NCI-H2081 (cell line): ENCODE data around the gene BNC2.
"Not testable (repeated sequence)": the region's sequence is repeated elsewhere in the genome, so short reads cannot be mapped to it uniquely, and the experiment has no call there.

Experiments used
- DNase-seq, 2 experiments: peaks; one replicate each; lab custom pipeline; 2025; lab: John Stamatoyannopoulos, UW

The BNC2 gene

DNA sequence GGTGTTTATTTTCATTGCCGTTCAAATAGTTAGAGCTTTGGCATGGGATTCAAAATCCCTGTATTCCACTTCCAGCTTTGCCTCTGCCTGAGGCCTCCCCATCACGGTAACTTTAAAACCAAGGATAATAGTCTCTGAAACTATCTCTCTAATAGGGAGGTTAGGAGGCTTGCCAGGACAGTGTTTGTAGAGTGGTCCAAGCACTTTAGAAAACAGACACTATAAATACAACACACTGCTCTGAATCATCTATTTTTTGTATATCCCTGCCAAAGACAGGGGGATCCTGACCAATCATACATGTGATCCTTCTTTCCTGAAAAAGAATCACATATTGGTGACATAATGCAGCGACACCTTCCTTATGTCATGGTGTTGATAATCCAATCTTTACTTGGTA, 326.8 kb downstream of the BNC2 start:
- DNase-seq, result no peak

DNA sequence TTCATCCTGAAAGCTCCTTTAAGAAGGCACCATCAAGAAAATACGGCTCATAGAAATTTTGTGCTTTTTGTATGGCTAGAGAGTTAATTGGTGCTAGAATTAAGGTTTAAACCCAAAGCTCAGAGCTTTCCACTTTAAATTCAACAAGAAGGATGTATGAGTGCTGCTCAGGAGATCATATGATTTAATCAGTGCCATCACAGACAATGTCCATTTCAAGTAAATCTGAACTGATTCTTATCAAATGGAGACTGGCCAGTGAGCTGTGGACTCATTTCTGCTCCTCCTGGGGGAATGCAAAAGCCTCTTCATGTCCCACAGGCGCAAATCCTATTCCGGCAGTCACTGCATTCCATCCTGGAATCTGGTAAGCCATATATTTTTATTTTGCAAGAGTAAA, 327.2 kb downstream of the BNC2 start:
- no peak for DNase-seq

DNA sequence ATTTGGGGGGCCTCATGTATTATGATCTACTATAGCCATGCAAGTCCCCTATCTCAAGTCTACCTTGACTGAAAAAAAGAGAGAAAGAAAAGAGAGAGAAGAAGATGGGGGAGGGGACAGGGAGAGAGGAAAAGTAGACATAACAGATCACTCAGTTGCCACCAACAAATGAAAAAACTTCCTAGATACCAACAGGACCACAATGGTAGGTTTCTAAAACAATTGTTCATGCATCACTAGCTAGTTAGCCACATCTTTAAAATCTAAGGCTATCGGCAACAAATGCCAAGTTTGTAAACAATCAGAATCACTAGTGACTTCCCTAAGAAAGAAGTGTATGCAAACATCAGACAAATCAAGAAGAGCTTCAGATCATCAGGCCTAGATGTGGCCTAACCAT, 328.2 kb downstream of the BNC2 start:
- no peak for DNase-seq

DNA sequence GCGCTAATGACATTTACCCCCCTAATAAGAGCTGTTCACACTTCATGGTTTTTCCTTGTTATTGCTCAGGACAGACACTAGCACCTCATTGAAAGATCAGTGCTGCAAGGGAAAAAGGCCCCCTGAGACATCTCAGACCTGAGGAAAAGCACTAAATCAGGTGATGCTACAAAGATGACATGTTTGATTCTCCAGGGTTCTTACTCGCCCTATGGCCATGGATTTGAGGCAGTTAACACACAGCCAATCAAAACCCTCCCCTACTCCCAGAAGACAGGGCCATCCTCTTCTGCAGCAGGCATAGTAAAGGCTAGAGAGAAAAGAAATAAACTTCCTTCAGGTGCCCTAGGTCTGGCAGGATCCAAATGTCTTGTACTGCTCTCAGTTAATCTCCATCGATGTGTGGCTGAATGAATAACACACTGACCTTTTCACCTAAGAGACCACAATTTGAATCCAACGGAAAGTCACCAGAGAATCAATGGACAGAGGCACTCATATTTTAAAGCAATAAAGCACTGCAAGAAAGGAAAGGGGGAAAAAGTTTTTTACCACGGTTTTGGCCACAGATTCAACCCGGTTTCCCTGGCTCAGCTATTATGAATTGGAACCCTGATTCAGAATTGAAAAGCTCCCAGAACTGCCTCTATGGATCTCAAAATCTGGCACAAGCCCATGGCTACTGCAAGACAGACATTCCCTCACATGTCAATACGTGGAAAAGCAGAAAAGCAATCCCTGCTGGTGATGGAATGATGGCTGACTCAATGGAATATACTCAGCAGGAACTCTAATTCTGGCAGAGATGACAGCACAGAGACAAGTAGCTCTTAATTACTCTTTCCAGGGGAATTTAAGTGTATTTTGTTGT, 329.5 kb downstream of the BNC2 start:
- no peak for DNase-seq

DNA sequence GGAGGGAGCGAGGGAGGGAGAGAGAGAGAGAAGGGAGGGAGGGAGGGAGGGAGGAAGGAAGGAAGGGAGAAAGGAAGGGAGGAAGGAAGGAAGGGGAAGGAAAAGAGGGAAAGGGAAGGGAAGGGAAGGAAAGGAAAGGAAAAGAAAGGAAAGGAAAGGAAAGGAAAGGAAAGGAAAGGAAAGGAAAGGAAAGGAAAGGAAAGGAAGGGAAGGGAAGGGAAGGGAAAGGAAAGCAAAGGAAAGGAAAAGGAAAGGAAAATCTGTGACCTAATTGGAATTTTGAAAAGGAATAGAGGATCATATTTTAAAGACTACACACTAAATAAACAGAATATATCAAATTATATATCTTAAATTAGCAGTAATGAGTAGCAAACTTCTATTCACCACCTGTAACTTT, 330.8 kb downstream of the BNC2 start:
- not testable (repeated sequence) for DNase-seq

GRCh38 chr9:16535555-16535954, 334.9 kb downstream of the BNC2 start:
- no peak for DNase-seq

- DNase-seq, result no peak
Measured at GRCh38 chr9:16532681-16533450, 337.6 kb downstream of the BNC2 start.

DNA sequence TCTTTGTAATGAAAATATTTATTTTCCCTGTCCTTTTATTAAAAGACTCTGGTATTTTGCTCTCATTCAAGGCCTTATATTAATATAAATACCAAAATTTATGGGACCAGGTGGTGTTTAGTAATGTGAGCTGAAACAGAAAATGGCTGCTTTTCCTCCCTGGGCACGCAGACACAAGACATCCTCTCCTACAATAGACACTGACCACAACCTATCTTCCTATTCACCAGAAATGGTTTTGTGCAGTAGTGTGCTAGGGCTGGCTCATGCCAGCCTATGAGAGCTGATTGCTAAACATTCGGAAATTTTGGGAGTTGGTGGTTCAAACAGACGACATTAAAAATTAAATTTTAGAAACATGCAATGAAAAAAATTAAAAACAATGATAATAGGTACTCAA, 338.2 kb downstream of the BNC2 start:
- DNase-seq, result no peak

DNA sequence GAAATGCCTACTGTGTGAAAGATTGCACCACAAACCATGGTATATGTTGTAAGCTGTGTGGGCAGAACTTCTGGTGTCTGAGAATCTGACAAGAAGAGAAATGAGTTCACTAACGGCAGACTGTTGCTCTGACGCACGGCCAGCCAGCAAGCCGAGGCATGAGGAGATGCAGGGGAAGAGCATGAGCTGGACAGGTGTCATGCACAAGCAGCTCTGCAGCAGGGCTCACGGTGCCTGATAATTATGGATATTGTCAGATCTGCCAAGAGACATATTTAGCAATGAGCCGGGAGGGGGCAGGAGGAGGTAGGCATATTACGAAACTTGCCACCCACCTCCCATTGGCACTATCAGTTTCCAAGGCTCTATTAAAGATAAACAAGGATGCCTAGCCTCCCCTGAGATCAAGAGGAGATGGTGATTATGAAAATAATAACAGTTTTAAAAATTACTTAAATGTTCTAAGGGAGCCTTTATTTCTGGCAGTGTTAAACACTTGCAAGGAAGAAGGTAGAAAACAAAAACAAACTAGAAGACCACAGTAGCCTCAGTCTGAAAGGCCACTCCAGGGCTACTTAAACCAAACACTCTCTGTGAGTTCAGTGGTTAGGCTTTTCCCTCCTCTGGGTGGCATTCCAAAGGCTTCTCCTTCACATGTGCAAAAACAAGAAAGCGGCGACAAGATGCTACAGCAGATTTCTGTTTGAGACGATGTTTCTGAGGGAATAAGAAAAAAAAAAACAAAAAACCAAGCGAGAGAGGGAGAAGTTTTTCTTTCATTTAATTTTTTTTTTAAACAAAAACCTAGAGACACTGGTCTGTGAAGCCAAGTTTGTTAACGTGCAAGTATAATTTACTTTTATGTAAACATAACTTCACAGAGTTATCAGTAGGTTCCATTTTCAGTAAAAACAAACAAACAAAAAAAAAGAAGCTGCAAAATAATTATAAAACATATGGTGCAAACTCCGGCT, 339.5 kb downstream of the BNC2 start:
- peak; percentile 33 to 67 for DNase-seq

GRCh38 chr9:16527573-16527972, 342.9 kb downstream of the BNC2 start:
- peak in 1 of 2 experiments; percentile 8 for DNase-seq

DNA sequence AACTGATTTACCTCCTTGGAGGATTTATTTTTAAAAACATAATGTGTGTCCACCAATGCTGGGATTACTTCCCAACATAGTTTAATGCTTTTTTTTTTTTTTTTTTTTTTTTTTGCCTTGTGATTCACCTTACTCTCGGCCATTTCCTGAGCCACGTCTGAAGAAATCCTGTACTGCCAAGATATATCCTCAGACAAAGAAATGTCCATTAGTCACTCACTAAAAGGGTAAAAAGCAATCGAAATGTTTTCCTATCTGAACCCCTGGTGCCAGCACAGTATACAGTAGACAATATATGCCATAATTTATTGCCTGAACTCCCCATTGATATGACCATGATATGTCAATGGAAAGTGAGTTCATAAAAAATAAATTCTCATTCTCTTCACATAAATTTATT, 344.1 kb downstream of the BNC2 start:
- no peak for DNase-seq

DNA sequence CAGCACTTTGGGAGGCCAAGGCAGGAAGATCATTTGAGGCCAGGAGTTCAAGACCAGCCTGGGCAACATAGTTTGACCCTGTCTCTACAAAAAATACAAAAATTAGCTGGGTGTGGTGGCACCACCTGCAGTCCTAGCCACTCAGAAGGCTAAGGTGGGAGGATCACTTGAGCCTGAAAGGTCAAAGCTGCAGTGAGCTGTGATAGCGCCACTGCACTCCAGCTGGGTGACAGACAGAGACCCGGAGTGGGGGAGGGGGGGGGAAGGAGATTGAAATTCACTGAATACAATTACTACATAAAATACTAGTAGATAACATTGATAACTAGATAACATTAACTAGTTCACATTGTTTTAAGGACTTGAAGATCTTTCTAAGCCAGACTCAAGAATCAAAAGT, 345.6 kb downstream of the BNC2 start:
- DNase-seq, result no peak

DNA sequence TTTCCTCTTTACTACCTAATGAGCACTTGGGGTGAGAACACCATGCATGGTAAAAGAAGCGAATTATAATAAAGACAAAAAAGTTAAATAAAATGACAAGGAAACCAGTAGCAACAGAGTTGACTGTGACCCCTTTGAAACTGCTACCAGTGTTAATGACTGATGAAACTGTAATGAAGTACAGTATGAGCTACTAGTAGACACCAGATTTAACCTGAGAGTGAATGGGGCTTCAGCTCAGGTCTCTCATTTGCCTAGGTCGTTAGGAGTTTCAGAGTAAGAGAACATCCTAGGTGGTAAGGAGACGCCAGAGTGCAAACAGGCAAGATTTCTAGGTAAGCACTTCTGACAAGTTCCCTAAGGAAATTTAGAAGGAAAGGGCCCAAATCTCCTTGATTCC, 346.4 kb downstream of the BNC2 start:
- DNase-seq, result no peak

DNA sequence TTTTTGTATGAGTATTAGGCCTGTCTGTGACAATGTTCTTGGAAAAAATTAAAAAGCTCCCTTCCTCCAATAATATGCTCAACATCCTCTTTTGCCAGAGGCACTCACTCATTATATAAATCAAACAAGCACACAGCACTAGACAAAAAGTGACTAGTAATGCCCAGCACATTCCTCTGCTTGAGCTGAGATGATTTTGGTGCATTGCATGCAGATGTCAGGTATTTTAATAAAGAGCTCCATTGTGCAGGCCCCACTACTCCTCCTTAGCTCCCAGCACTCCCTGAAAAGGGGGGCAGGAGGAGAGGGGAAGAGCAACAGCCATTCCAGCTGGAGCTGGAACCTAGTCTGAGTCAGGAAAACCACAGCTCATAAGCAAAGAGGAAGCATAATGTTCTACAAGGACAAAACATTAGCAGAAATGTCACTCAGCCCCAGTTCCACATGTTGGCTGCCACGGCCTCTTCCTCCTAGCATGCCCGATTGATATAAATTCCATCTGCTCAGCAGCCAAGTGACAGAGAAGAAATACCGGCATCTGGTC, 348.5 kb downstream of the BNC2 start:
- DNase-seq, result no peak

- DNase-seq, result no peak
Measured at GRCh38 chr9:16519001-16519400, 351.5 kb downstream of the BNC2 start.

DNA sequence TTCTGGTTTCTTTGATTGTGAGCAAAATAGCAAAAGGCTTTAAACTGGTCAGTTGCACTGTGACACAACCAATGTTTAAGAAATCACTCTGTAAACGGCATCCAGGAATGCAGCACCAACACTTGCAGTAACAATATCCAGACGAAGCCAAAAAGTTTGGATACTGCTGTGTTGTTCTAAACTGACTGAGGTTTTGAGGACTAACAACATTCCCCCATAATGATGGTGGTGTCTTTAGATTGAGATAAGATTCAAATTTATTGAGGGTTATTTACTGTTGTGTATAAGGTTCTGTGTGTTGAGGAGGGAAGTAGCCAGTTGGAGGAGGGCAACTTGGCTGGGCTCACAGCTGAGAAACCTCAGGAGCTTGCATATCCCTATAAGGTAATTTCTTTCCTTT, 353.6 kb downstream of the BNC2 start:
- no peak for DNase-seq

- no peak for DNase-seq
Measured at GRCh38 chr9:16515879-16516301, 354.6 kb downstream of the BNC2 start.

DNA sequence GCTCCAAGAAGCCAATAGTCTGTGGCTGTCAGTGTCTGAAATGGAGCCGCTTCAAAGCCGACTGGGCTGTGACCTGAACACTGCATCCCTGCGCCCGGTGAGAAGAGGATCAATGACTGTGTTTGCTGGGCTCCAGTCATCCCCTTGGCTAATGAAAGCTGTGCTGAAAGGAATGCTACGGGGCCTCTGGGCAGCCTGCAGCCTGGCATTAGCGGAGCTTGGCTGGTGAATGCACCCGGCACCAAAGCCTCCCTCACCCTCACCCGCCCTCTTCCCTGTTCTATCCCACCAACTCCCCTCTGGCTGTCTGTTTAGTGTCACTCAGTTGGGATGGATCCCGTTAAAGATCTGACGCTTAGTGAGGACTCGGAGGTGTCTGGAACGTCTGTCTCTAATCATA, 355.3 kb downstream of the BNC2 start:
- no peak for DNase-seq

DNA sequence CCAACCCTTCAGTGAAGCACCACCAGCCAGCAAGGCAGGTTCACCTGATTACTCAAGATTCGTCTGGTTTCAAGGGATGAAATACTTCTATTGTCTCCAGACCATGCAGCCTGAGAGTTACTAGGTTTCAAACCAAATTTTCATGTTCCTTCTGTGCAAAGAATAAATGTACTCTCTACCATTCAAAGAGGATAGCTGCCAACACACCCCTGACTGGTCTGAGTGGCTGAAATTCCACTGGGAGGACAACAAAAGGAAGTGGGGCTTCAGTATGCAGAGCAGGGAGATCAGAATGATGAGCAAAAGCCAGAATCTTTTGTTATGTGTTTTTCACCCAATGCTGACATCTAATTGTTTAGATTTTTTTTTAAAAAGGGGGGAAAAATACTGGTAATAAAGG, 356.3 kb downstream of the BNC2 start:
- DNase-seq, result no peak

DNA sequence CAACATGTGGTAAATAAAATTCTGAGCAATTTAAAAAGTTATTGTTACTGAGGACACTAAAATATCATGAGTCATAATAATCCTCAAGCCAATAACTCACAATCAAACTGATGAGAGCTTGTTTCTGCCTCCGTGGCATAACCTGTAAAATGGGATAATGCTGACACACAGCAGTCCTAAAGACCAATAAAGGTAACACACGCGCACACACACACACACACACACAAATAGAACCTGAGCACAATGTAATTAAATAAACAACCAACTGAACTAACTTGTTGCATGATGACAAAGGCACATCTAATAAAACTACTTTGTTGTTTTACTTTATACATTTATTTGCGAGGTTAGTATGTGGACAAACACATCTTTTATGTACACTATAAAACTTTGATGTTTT, 358.2 kb downstream of the BNC2 start:
- no peak for DNase-seq

DNA sequence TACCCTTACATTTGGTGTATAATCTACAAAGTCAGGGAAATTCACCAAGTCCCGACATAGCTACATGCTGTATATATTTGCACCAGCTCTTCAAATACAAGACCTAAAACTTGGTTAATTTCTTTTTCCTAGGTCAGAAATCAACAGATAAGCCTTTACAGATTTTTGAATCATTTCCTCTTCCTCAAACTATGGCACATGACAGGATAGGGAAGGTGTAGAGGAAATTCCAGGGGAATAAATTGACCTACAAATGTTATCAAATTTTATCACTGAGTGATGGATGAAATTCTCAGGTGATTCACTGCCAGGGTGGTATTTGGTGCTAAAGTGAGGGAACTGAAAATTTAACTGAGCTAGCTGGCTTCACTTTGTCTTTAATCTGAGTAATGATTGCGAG, 360.0 kb downstream of the BNC2 start:
- DNase-seq, result no peak

DNA sequence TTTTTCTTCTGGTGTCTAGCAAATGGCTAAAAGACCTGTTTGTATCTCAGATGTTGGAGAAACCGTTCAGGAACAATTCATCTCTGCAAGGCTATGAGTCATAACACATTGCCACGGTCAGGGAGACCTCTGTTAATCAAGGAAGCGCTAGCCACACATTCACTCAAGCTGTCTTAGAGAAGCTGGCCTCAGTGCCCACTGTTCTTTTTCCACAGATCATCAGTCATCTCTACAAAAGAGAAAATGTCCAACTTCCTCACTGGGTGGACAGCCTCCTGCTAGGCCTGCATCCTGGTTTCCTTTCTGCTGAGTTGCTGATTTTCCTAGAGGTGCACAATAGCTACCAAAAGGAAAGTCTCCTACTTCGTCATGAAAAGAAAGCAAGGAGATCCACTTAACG, 360.5 kb downstream of the BNC2 start:
- no peak for DNase-seq
